ENCODE results near the gene CYB561.

Gene CYB561

DNA sequence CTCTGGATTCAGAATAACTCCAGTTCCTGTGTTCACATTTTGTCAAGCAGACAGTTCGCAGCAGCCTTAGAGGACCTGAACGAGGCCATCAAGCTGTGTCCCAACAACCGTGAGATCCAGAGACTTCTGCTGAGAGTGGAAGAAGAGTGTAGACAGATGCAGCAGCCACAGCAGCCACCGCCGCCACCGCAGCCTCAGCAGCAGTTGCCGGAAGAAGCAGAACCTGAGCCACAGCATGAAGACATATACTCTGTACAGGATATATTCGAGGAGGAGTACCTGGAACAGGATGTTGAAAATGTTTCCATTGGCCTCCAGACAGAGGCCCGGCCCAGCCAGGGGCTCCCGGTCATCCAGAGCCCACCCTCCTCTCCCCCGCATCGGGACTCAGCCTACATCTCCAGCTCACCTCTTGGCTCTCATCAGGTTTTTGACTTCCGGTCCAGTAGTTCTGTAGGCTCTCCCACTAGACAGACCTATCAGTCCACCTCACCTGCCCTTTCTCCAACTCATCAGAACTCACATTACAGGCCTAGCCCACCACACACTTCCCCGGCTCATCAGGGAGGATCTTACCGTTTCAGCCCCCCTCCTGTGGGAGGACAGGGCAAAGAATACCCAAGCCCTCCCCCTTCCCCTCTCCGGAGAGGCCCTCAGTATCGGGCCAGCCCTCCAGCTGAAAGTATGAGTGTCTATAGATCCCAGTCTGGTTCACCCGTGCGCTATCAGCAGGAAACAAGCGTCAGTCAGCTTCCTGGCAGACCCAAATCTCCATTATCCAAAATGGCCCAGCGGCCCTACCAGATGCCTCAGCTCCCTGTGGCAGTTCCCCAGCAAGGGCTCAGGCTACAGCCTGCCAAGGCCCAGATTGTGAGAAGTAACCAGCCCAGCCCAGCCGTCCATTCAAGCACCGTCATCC lies 25.9 kb downstream of the CYB561 start:
- Histone ChIP-seq H3K9ac (ENCODE audit: low read length in 5 of 5) (no peak overlapping the region), H3K4me1 (ENCODE audit: control insufficient read depth in 5 of 5, insufficient read depth in 5 of 5, low read length in 5 of 5) (peaks cover 0 to 16% (median 0%) of the 10 kb centered on the region in 5 donors), H3K4me3 (ENCODE audit: low read depth in 1 of 5, low read length in 5 of 5) (no peak overlapping the region), H3K27ac (ENCODE audit: low read depth, low read length) (no peak overlapping the region), H3K27me3 (ENCODE audit: control insufficient read depth in 5 of 5, insufficient read depth in 4 of 5, low read length in 5 of 5) (no peaks in the 10 kb centered on the region), H3K36me3 (ENCODE audit: control insufficient read depth in 5 of 5, insufficient read depth in 5 of 5, low read length in 5 of 5) (peaks cover 0 to 53% (median 41%) of the 10 kb centered on the region in 5 donors), H3K9me3 (ENCODE audit: control insufficient read depth in 5 of 5, low read length in 5 of 5) (no peaks in the 10 kb centered on the region)

DNA sequence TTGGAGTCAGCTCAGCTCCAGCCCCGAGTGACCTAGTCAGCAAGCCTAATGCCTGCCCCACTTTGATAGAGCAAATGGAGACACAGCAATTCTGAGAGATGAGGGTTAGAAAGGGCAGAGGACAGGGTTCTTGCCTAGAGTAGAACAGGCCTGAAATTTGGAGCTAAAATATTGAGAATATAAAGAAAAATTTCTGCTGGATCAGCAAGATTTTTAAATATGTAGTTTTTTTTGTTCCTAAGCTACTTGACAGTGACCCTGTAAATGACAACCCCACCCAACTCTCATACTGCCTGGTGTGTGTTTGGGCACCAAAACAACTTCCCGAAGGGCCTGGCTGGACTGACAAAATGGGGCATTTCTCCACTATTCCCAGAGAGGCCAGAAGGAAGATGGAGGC lies 26.7 kb downstream of the CYB561 start:
- Histone ChIP-seq H3K36me3 (ENCODE audit: control insufficient read depth in 5 of 5, insufficient read depth in 5 of 5, low read length in 5 of 5) (peaks cover 4 to 59% (median 45%) of the 10 kb centered on the region in 5 donors), H3K9ac (ENCODE audit: low read length in 5 of 5) (no peak overlapping the region), H3K9me3 (ENCODE audit: control insufficient read depth in 5 of 5, low read length in 5 of 5) (no peaks in the 10 kb centered on the region), H3K4me1 (ENCODE audit: control insufficient read depth in 5 of 5, insufficient read depth in 5 of 5, low read length in 5 of 5) (peaks cover 0 to 16% (median 0%) of the 10 kb centered on the region in 5 donors), H3K4me3 (ENCODE audit: low read depth in 1 of 5, low read length in 5 of 5) (no peak overlapping the region), H3K27me3 (ENCODE audit: control insufficient read depth in 5 of 5, insufficient read depth in 4 of 5, low read length in 5 of 5) (no peaks in the 10 kb centered on the region), H3K27ac (ENCODE audit: low read depth, low read length) (no peak overlapping the region)

DNA sequence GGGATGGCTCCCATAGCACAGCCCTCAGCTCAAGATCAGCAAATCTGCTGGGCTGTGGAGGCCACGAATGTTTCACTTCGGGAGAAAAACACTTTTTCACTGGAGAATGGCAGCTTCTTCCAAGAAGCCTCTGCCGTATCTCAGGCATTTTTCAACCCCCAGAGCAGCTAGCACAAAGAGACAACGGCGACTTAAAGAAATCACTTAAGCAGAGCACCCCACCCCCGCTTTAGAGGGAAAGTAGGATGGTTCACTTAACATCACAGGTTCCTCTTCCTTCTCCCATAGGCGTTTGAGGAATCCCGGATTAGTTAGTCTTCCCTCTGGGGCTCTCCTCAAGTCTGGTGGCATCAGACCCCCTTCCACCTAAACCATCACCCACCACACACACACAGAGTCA lies 27.6 kb downstream of the CYB561 start:
- peaks cover 7 to 66% (median 48%) of the 10 kb centered on the region in 5 donors for H3K36me3 ChIP-seq (ENCODE audit: control insufficient read depth in 5 of 5, insufficient read depth in 5 of 5, low read length in 5 of 5)

DNA sequence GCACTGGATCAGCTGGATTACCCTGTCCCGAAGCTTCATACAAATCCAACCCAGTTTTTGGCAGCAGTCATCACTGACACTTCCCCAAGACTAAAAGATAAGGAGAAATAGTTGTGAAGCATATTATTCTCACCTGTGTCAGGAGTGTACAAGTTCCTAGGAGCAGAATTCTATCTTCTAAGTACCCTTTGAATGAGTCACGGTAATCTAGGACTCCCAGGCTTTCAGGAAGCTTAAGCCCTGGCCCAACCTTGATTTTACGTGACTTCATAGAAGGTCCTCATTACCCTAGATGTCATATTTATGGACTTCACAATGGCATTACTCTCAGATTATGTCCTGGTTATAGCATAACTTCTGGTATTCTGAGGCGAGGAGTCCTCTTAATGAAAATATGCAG lies 31.9 kb downstream of the CYB561 start:
- Histone ChIP-seq H3K9ac (ENCODE audit: low read length in 5 of 5) (no peak overlapping the region), H3K9me3 (ENCODE audit: control insufficient read depth in 5 of 5, low read length in 5 of 5) (no peaks in the 10 kb centered on the region), H3K4me1 (ENCODE audit: control insufficient read depth in 5 of 5, insufficient read depth in 5 of 5, low read length in 5 of 5) (no peaks in the 10 kb centered on the region), H3K27ac (ENCODE audit: low read depth, low read length) (no peak overlapping the region), H3K4me3 (ENCODE audit: low read depth in 1 of 5, low read length in 5 of 5) (no peak overlapping the region), H3K36me3 (ENCODE audit: control insufficient read depth in 5 of 5, insufficient read depth in 5 of 5, low read length in 5 of 5) (peaks cover 9 to 66% (median 46%) of the 10 kb centered on the region in 5 donors), H3K27me3 (ENCODE audit: control insufficient read depth in 5 of 5, insufficient read depth in 4 of 5, low read length in 5 of 5) (no peaks in the 10 kb centered on the region)

More for the DNA sequence above, 27.6 kb downstream of the CYB561 start:
- Histone ChIP-seq H3K4me3 (ENCODE audit: low read depth in 1 of 5, low read length in 5 of 5) (no peak overlapping the region), H3K4me1 (ENCODE audit: control insufficient read depth in 5 of 5, insufficient read depth in 5 of 5, low read length in 5 of 5) (peaks cover 0 to 9% (median 0%) of the 10 kb centered on the region in 5 donors), H3K27ac (ENCODE audit: low read depth, low read length) (no peak overlapping the region), H3K27me3 (ENCODE audit: control insufficient read depth in 5 of 5, insufficient read depth in 4 of 5, low read length in 5 of 5) (no peaks in the 10 kb centered on the region), H3K9me3 (ENCODE audit: control insufficient read depth in 5 of 5, low read length in 5 of 5) (no peaks in the 10 kb centered on the region), H3K9ac (ENCODE audit: low read length in 5 of 5) (no peak overlapping the region)

DNA sequence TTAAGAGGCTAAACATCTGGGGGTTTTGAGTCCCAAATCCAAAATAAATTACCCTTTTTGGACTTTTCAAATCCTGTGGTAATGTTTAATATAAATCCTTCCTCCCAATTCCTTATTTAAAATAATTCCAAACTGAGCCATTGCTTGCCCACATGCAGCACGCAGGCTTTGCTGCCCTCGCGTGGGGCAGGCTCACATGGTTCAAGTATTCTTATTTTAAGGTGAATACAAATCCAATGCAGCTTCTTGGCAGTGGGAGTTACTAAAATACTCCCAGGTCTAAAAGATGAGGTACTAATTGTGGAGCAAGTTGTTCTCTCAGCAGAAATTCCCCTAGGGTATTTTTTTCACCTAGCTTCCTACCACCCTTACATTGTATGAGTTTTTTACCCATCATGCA lies 33.0 kb downstream of the CYB561 start:
- H3K9me3 ChIP-seq (ENCODE audit: control insufficient read depth in 5 of 5, low read length in 5 of 5): no peaks in the 10 kb centered on the region
- H3K27ac ChIP-seq (ENCODE audit: low read depth, low read length): no peak overlapping the region
- H3K27me3 ChIP-seq (ENCODE audit: control insufficient read depth in 5 of 5, insufficient read depth in 4 of 5, low read length in 5 of 5): no peaks in the 10 kb centered on the region
- H3K4me3 ChIP-seq (ENCODE audit: low read depth in 1 of 5, low read length in 5 of 5): no peak overlapping the region
- peaks cover 12 to 58% (median 35%) of the 10 kb centered on the region in 5 donors for H3K36me3 ChIP-seq (ENCODE audit: control insufficient read depth in 5 of 5, insufficient read depth in 5 of 5, low read length in 5 of 5)
- no peaks in the 10 kb centered on the region for H3K4me1 ChIP-seq (ENCODE audit: control insufficient read depth in 5 of 5, insufficient read depth in 5 of 5, low read length in 5 of 5)
- no peak overlapping the region for H3K9ac ChIP-seq (ENCODE audit: low read length in 5 of 5)

DNA sequence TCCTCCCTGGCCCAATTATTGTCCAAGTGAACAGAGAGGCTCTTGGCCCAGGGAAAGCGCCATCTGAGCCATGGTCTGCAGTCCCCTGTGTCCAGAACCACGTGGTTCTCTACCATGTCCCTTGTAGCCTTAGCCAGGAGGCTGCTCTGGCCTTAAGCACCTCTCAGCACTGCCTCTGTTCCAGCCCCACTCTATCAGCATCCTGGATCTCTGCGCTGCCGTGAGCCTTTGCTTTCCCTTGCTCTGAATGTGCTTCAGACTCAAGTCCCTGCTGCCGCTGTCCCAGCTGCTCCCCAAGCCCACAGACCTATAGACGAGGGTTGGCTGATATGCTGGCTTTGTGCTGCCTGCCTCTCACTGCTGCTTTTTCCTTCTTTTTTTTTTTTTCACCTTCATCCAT lies 33.9 kb downstream of the CYB561 start:
- peaks cover 14 to 57% (median 33%) of the 10 kb centered on the region in 5 donors for H3K36me3 ChIP-seq (ENCODE audit: control insufficient read depth in 5 of 5, insufficient read depth in 5 of 5, low read length in 5 of 5)
- H3K9me3 ChIP-seq (ENCODE audit: control insufficient read depth in 5 of 5, low read length in 5 of 5): no peaks in the 10 kb centered on the region
- no peak overlapping the region for H3K27ac ChIP-seq (ENCODE audit: low read depth, low read length)
- H3K4me1 ChIP-seq (ENCODE audit: control insufficient read depth in 5 of 5, insufficient read depth in 5 of 5, low read length in 5 of 5): no peaks in the 10 kb centered on the region
- no peaks in the 10 kb centered on the region for H3K27me3 ChIP-seq (ENCODE audit: control insufficient read depth in 5 of 5, insufficient read depth in 4 of 5, low read length in 5 of 5)
- H3K9ac ChIP-seq (ENCODE audit: low read length in 5 of 5): no peak overlapping the region
- no peak overlapping the region for H3K4me3 ChIP-seq (ENCODE audit: low read depth in 1 of 5, low read length in 5 of 5)

DNA sequence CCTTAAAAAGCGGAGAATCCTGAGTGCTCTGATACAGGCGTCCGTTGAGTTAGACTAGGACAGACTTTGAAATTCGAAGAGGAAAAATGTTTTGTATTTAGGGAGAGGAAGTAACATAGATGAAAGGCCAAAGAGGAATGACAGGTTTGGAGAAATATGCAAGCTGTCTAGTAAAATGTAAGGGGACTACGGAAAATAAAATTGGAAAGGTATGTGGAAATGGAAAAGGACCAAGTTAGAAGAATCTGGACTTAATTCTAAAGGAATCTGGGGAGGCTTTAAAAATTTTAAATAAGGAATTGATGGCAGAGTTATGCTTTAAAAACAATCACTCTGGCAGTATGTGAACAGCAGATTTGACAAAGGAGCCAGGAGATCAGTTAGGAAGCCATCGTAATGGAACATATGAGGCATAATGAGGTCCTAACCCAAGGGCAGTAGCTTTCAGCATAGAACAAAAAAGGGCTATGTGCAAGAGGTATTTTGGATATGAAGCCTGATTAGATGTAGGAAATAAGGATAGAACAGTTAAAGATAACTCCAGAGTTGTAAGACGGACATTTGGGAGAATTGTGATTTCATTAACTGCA lies 38.3 kb downstream of the CYB561 start:
- Histone ChIP-seq H3K27me3 (ENCODE audit: control insufficient read depth in 5 of 5, insufficient read depth in 4 of 5, low read length in 5 of 5) (no peaks in the 10 kb centered on the region), H3K9ac (ENCODE audit: low read length in 5 of 5) (no peak overlapping the region), H3K9me3 (ENCODE audit: control insufficient read depth in 5 of 5, low read length in 5 of 5) (no peaks in the 10 kb centered on the region), H3K27ac (ENCODE audit: low read depth, low read length) (no peak overlapping the region), H3K4me3 (ENCODE audit: low read depth in 1 of 5, low read length in 5 of 5) (no peak overlapping the region), H3K4me1 (ENCODE audit: control insufficient read depth in 5 of 5, insufficient read depth in 5 of 5, low read length in 5 of 5) (peaks cover 0 to 5% (median 0%) of the 10 kb centered on the region in 5 donors), H3K36me3 (ENCODE audit: control insufficient read depth in 5 of 5, insufficient read depth in 5 of 5, low read length in 5 of 5) (peaks cover 9 to 25% (median 18%) of the 10 kb centered on the region in 5 donors)

DNA sequence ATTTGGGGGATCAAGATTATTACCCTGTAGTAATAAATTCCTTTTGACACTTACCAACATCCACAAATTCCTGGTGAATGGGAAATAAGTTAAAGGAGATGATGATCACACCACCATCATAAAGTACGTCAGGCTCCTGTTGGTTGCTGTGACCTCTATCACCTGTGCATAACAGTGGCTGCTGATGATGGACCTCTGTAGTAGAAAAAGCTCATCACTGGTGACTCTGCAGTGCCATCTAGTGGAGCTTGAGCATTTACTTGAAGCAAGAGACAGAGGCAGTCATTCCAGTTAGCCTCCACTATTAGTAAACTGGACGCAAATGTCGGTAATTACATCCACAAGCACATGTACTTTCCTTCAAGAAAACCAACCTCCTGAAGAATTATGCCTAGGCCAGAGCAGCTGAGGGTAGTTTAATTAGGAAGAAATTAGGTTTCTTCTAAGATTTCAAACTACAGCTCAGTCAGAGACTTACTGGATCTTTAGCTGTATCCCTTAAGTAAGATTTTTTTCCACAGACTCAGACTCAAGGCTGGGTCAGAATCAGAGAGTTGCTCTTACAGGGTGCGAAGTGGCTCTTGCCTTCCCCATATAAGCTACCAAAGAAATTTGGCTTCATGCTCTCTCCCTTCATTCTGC lies 39.3 kb downstream of the CYB561 start:
- H3K4me1 ChIP-seq (ENCODE audit: control insufficient read depth in 5 of 5, insufficient read depth in 5 of 5, low read length in 5 of 5): peaks cover 0 to 5% (median 0%) of the 10 kb centered on the region in 5 donors
- no peak overlapping the region for H3K9ac ChIP-seq (ENCODE audit: low read length in 5 of 5)
- H3K9me3 ChIP-seq (ENCODE audit: control insufficient read depth in 5 of 5, low read length in 5 of 5): no peaks in the 10 kb centered on the region
- no peaks in the 10 kb centered on the region for H3K27me3 ChIP-seq (ENCODE audit: control insufficient read depth in 5 of 5, insufficient read depth in 4 of 5, low read length in 5 of 5)
- H3K27ac ChIP-seq (ENCODE audit: low read depth, low read length): no peak overlapping the region
- no peak overlapping the region for H3K4me3 ChIP-seq (ENCODE audit: low read depth in 1 of 5, low read length in 5 of 5)
- H3K36me3 ChIP-seq (ENCODE audit: control insufficient read depth in 5 of 5, insufficient read depth in 5 of 5, low read length in 5 of 5): peaks cover 10 to 19% (median 11%) of the 10 kb centered on the region in 5 donors

DNA sequence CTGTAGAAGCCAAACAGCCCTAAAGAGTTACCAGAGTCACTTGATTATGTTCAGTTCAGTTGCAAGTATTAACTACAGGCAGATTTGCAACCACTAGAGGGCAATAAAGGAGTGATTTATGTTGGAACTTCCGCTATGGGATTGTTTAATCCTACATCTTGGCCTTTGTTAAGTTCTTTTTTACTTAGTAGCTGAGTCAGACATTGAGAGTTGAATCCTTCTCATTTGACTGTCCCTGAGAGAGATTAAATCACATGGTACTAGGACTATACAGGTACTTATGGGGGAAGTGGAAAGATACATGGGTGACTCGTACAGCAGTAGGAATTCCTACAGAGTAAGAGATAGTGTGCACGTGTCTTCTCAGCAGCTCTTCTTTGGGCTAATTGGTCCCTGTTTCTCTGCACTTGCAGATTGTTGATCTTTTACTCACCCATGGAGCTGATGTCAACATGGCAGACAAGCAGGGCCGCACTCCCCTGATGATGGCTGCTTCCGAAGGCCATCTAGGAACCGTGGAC lies 40.3 kb downstream of the CYB561 start:
- Histone ChIP-seq H3K27ac (ENCODE audit: low read depth, low read length) (no peak overlapping the region), H3K9me3 (ENCODE audit: control insufficient read depth in 5 of 5, low read length in 5 of 5) (no peaks in the 10 kb centered on the region), H3K4me1 (ENCODE audit: control insufficient read depth in 5 of 5, insufficient read depth in 5 of 5, low read length in 5 of 5) (peaks cover 0 to 5% (median 0%) of the 10 kb centered on the region in 5 donors), H3K27me3 (ENCODE audit: control insufficient read depth in 5 of 5, insufficient read depth in 4 of 5, low read length in 5 of 5) (no peaks in the 10 kb centered on the region), H3K4me3 (ENCODE audit: low read depth in 1 of 5, low read length in 5 of 5) (no peak overlapping the region), H3K9ac (ENCODE audit: low read length in 5 of 5) (no peak overlapping the region), H3K36me3 (ENCODE audit: control insufficient read depth in 5 of 5, insufficient read depth in 5 of 5, low read length in 5 of 5) (peaks cover 7 to 17% (median 10%) of the 10 kb centered on the region in 5 donors)

Data from subcutaneous abdominal adipose tissue (tissue), 5 donors.